Lower lobe of right lung (tissue), 2 donors: Measurements from ENCODE around the gene GRIN1. TPM values are rescaled to one million over a fixed set of nuclear protein-coding genes. Genes with fewer than 3 reads are reported as not detected.

Experiments used
- ATAC-seq, 2 donors: fragments of 200-7000 bp; cut with Tn5 transposase; one replicate each; pipeline ENCODE4 v1.9.1; 2020 to 2022; ENCODE audit warnings: mild to moderate bottlenecking in 2 of 2, moderate library complexity in 2 of 2
- DNase-seq: peaks from one replicate; pipeline ENCODE4 v3.0.0-alpha.2; 2020
- H3K27ac ChIP-seq: fragments of 200-600 bp; one replicate; pipeline ENCODE4 v1.8.0; 2022
- H3K27me3 ChIP-seq: fragments of 200-600 bp; one replicate; pipeline ENCODE4 v1.8.0; 2022; ENCODE audit warnings: low read depth
- H3K36me3 ChIP-seq: fragments of 200-600 bp; one replicate; pipeline ENCODE4 v1.8.0; 2022; ENCODE audit warnings: mild to moderate bottlenecking
- H3K4me1 ChIP-seq: fragments of 200-600 bp; one replicate; pipeline ENCODE4 v1.8.0; 2022
- H3K4me3 ChIP-seq: fragments of 200-600 bp; one replicate; pipeline ENCODE4 v1.8.0; 2022; ENCODE audit warnings: mild to moderate bottlenecking
- H3K9me3 ChIP-seq: fragments of 200-600 bp; one replicate; pipeline ENCODE4 v1.8.0; 2022
- CTCF ChIP-seq: fragments of 200-600 bp; IDR thresholded peaks from one replicate; pipeline ENCODE4 v1.8.0; 2022; ENCODE audit warnings: antibody characterized with exemption, mild to moderate bottlenecking
- intact Hi-C: fragments of 100-400 bp; cut with DNase I; formaldehyde crosslinking; loops from one replicate; pipeline ENCODE4 v1.11.0; 2022
- total RNA-seq: library from RNA; stranded (reverse); fragmentation: NEBNext Ultra II Directional; extraction: Animal tissue kit (Norgen Biotek cat#: 25700); gene quantifications from one replicate; pipeline ENCODE4 v1.2.1, GENCODE V29; 2021
- donor health status: DM: no; HTN: yes; CAD: no; lungs with severe emphysema.

GRIN1 gene
- total RNA-seq, 1 donor from 2014 or later, result 0.92 TPM

- ATAC-seq, result peak; percentile 1 to 13
Observed at GRCh38 chr9:137114220-137114612, 24.7 kb upstream of the GRIN1 start.

GRCh38 chr9:137114613-137115393 lies 24.2 kb upstream of the GRIN1 start, which contains the start of gene DPP7:
Gene DPP7, minus strand, starts transcription at chr9:137114733. Its CDS starts 20 bp downstream, at chr9:137114713.
- H3K4me1 ChIP-seq, result peaks cover 14% of the 10 kb centered on the region
- DNase-seq, result peak; percentile 87
- peak within 1 kb of the TSS; percentile 69 for H3K27ac ChIP-seq
- H3K9me3 ChIP-seq, result no peaks in the 10 kb centered on the region
- TF ChIP-seq CTCF, result no peak
- peak; percentile 89 to 94 for ATAC-seq
- H3K4me3 ChIP-seq, result peak within 1 kb of the TSS; percentile 85
- H3K36me3 ChIP-seq, result peaks cover 32% of the 10 kb centered on the region
- intact Hi-C loops, result no loop called here
- no peaks in the 10 kb centered on the region for H3K27me3 ChIP-seq

More at GRCh38 chr9:137114220-137114612, 24.7 kb upstream of the GRIN1 start:
- Histone ChIP-seq H3K9me3 (no peaks in the 10 kb centered on the region), H3K27ac (peak overlapping the region; percentile 69), H3K27me3 (no peaks in the 10 kb centered on the region), H3K4me3 (peak overlapping the region; percentile 85), H3K4me1 (peaks cover 14% of the 10 kb centered on the region), H3K36me3 (peaks cover 37% of the 10 kb centered on the region)
- no peak for TF ChIP-seq CTCF
- DNase-seq, result peak; percentile 47
- intact Hi-C loops, result no loop called here

GRCh38 chr9:137115394-137116026 lies 23.4 kb upstream of the GRIN1 start:
- Histone ChIP-seq H3K4me3 (peak overlapping the region; percentile 85), H3K27ac (no peak overlapping the region), H3K4me1 (peaks cover 14% of the 10 kb centered on the region), H3K27me3 (no peaks in the 10 kb centered on the region), H3K9me3 (no peaks in the 10 kb centered on the region), H3K36me3 (peaks cover 25% of the 10 kb centered on the region)
- intact Hi-C loops, result no loop called here
- DNase-seq (no peak), ATAC-seq (peak in 1 of 2 donors; percentile 1)
- no peak for TF ChIP-seq CTCF

- H3K36me3 ChIP-seq, result peaks cover 21% of the 10 kb centered on the region
- ATAC-seq, result no peak
- H3K4me1 ChIP-seq, result peaks cover 14% of the 10 kb centered on the region
- no peak for TF ChIP-seq CTCF
- no peaks in the 10 kb centered on the region for H3K9me3 ChIP-seq
- DNase-seq, result no peak
- no peaks in the 10 kb centered on the region for H3K27me3 ChIP-seq
- no peak overlapping the region for H3K27ac ChIP-seq
- intact Hi-C loops, result no loop called here
- no peak overlapping the region for H3K4me3 ChIP-seq
Observed at GRCh38 chr9:137116027-137116507, 22.9 kb upstream of the GRIN1 start.

- Histone ChIP-seq H3K4me1 (peaks cover 14% of the 10 kb centered on the region), H3K27ac (no peak overlapping the region), H3K27me3 (no peaks in the 10 kb centered on the region), H3K36me3 (peaks cover 16% of the 10 kb centered on the region), H3K4me3 (no peak overlapping the region), H3K9me3 (no peaks in the 10 kb centered on the region)
- intact Hi-C loops, result no loop called here
- no peak for ATAC-seq
- no peak for DNase-seq
- TF ChIP-seq CTCF, result no peak
Observed at GRCh38 chr9:137116728-137117127, 22.2 kb upstream of the GRIN1 start.
